T-helper 9 cell (primary cell): Measurements from ENCODE around the gene PDPN.
"Not testable (repeated sequence)": the region's sequence is repeated elsewhere in the genome, so short reads cannot be mapped to it uniquely, and the experiment has no call there.

Experiments
- DNase-seq: peaks from one replicate; pipeline ENCODE4 v3.0.0-alpha.2; 2020
- total RNA-seq, 2 donors: gene quantifications; one replicate each; lab custom pipeline; 2026; lab: John Stamatoyannopoulos, UW

PDPN gene
- 0 to 0.07 reads per million in 2 donors for total RNA-seq

GRCh38 chr1:13583595-13583965, at the start of gene PDPN:
PDPN (plus strand) TSS chr1:13583832; CDS start chr1:13584034, 202 bp downstream.
- no peak for DNase-seq

- no peak for DNase-seq
Observed at GRCh38 chr1:13535227-13535626, 48.4 kb upstream of the PDPN start.

GRCh38 chr1:13536571-13536970, 47.1 kb upstream of the PDPN start:
- no peak for DNase-seq

- no peak for DNase-seq
Observed at GRCh38 chr1:13538832-13539231, 44.8 kb upstream of the PDPN start.

GRCh38 chr1:13539683-13540082, 43.9 kb upstream of the PDPN start:
- no peak for DNase-seq

- DNase-seq, result no peak
Observed at GRCh38 chr1:13540866-13541265, 42.8 kb upstream of the PDPN start.

- DNase-seq, result no peak
Observed at GRCh38 chr1:13541435-13542215, 42.0 kb upstream of the PDPN start.

GRCh38 chr1:13543451-13544220, 40.0 kb upstream of the PDPN start:
- no peak for DNase-seq

GRCh38 chr1:13544221-13544556, 39.4 kb upstream of the PDPN start:
- no peak for DNase-seq

GRCh38 chr1:13546791-13547190, 36.8 kb upstream of the PDPN start:
- no peak for DNase-seq

- no peak for DNase-seq
Observed at GRCh38 chr1:13548281-13548680, 35.4 kb upstream of the PDPN start.

GRCh38 chr1:13549021-13549420, 34.6 kb upstream of the PDPN start:
- no peak for DNase-seq

- no peak for DNase-seq
Observed at GRCh38 chr1:13549521-13549920, 34.1 kb upstream of the PDPN start.

- DNase-seq, result no peak
Observed at GRCh38 chr1:13550663-13551062, 33.0 kb upstream of the PDPN start.

GRCh38 chr1:13554798-13555197, 28.8 kb upstream of the PDPN start:
- no peak for DNase-seq

GRCh38 chr1:13556224-13556764, 27.3 kb upstream of the PDPN start:
- DNase-seq, result no peak

- no peak for DNase-seq
Observed at GRCh38 chr1:13560541-13560940, 23.1 kb upstream of the PDPN start.

- DNase-seq, result not testable (repeated sequence)
Observed at GRCh38 chr1:13562981-13563380, 20.7 kb upstream of the PDPN start.

GRCh38 chr1:13564073-13564472, 19.6 kb upstream of the PDPN start:
- DNase-seq, result no peak

GRCh38 chr1:13570435-13570834, 13.2 kb upstream of the PDPN start:
- DNase-seq, result not testable (repeated sequence)

GRCh38 chr1:13570924-13571323, 12.7 kb upstream of the PDPN start:
- DNase-seq, result no peak

GRCh38 chr1:13573586-13573985, 10.0 kb upstream of the PDPN start:
- no peak for DNase-seq

GRCh38 chr1:13576926-13577325, 6.7 kb upstream of the PDPN start:
- no peak for DNase-seq

GRCh38 chr1:13577846-13578245, 5.8 kb upstream of the PDPN start:
- no peak for DNase-seq
